ENCODE results near the gene ACYP2.

Gene ACYP2

GRCh38 chr2:54143780-54144179 lies 28.4 kb downstream of the ACYP2 start:
- ATAC-seq (ENCODE audit: insufficient read depth, low read depth) (no peak), DNase-seq (no peak)
- Histone ChIP-seq H3K4me2 (ENCODE audit: insufficient read depth, low read length) (no peak overlapping the region), H3K4me3 (ENCODE audit: low read depth in 1 of 2, low read length in 2 of 2) (no peak overlapping the region), H2AFZ (ENCODE audit: low read depth, low read length) (no peak overlapping the region), H3K9ac (ENCODE audit: low read depth, low read length) (no peak overlapping the region), H3K36me3 (ENCODE audit: insufficient read depth, low read length) (no peaks in the 10 kb centered on the region), H4K20me1 (ENCODE audit: insufficient read depth, low read length) (no peaks in the 10 kb centered on the region), H3K9me3 (ENCODE audit: insufficient read depth, low read length, severe bottlenecking) (no peaks in the 10 kb centered on the region), H3K79me2 (ENCODE audit: insufficient read depth, low read length) (no peaks in the 10 kb centered on the region), H3K4me1 (ENCODE audit: insufficient read depth, low read length) (no peaks in the 10 kb centered on the region), H3K27ac (ENCODE audit: low read length) (no peak overlapping the region), H3K27me3 (ENCODE audit: insufficient read depth, low read length, poor library complexity) (no peaks in the 10 kb centered on the region)
- TF ChIP-seq, protein P1, sequence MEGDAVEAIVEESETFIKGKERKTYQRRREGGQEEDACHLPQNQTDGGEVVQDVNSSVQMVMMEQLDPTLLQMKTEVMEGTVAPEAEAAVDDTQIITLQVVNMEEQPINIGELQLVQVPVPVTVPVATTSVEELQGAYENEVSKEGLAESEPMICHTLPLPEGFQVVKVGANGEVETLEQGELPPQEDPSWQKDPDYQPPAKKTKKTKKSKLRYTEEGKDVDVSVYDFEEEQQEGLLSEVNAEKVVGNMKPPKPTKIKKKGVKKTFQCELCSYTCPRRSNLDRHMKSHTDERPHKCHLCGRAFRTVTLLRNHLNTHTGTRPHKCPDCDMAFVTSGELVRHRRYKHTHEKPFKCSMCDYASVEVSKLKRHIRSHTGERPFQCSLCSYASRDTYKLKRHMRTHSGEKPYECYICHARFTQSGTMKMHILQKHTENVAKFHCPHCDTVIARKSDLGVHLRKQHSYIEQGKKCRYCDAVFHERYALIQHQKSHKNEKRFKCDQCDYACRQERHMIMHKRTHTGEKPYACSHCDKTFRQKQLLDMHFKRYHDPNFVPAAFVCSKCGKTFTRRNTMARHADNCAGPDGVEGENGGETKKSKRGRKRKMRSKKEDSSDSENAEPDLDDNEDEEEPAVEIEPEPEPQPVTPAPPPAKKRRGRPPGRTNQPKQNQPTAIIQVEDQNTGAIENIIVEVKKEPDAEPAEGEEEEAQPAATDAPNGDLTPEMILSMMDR (IDR thresholded peaks at IDR 0.05; ENCODE audit: borderline replicate concordance, extremely low read depth, low read length, poor library complexity, severe bottlenecking), result no peak
- TF ChIP-seq EZH2 (IDR thresholded peaks at IDR 0.05; ENCODE audit: borderline replicate concordance, low read depth, low read length, severe bottlenecking), result no peak

GRCh38 chr2:54148391-54148790 lies 33.0 kb downstream of the ACYP2 start:
- Histone ChIP-seq H3K4me3 (ENCODE audit: low read depth in 1 of 2, low read length in 2 of 2) (no peak overlapping the region), H3K27ac (ENCODE audit: low read length) (no peak overlapping the region), H3K79me2 (ENCODE audit: insufficient read depth, low read length) (no peaks in the 10 kb centered on the region), H3K9ac (ENCODE audit: low read depth, low read length) (no peak overlapping the region), H3K27me3 (ENCODE audit: insufficient read depth, low read length, poor library complexity) (no peaks in the 10 kb centered on the region), H3K36me3 (ENCODE audit: insufficient read depth, low read length) (no peaks in the 10 kb centered on the region), H2AFZ (ENCODE audit: low read depth, low read length) (no peak overlapping the region), H3K4me2 (ENCODE audit: insufficient read depth, low read length) (no peak overlapping the region), H4K20me1 (ENCODE audit: insufficient read depth, low read length) (no peaks in the 10 kb centered on the region), H3K4me1 (ENCODE audit: insufficient read depth, low read length) (no peaks in the 10 kb centered on the region), H3K9me3 (ENCODE audit: insufficient read depth, low read length, severe bottlenecking) (no peaks in the 10 kb centered on the region)
- TF ChIP-seq, protein P1 (IDR thresholded peaks at IDR 0.05; ENCODE audit: borderline replicate concordance, extremely low read depth, low read length, poor library complexity, severe bottlenecking), result no peak
- no peak for TF ChIP-seq EZH2 (IDR thresholded peaks at IDR 0.05; ENCODE audit: borderline replicate concordance, low read depth, low read length, severe bottlenecking)
- ATAC-seq (ENCODE audit: insufficient read depth, low read depth) (no peak), DNase-seq (no peak)

- Histone ChIP-seq H3K4me1 (ENCODE audit: insufficient read depth, low read length) (no peaks in the 10 kb centered on the region), H3K79me2 (ENCODE audit: insufficient read depth, low read length) (no peaks in the 10 kb centered on the region), H3K4me2 (ENCODE audit: insufficient read depth, low read length) (no peak overlapping the region), H3K9me3 (ENCODE audit: insufficient read depth, low read length, severe bottlenecking) (no peaks in the 10 kb centered on the region), H3K4me3 (ENCODE audit: low read depth in 1 of 2, low read length in 2 of 2) (no peak overlapping the region), H3K27ac (ENCODE audit: low read length) (no peak overlapping the region), H3K36me3 (ENCODE audit: insufficient read depth, low read length) (no peaks in the 10 kb centered on the region), H3K9ac (ENCODE audit: low read depth, low read length) (no peak overlapping the region), H3K27me3 (ENCODE audit: insufficient read depth, low read length, poor library complexity) (no peaks in the 10 kb centered on the region), H4K20me1 (ENCODE audit: insufficient read depth, low read length) (no peaks in the 10 kb centered on the region), H2AFZ (ENCODE audit: low read depth, low read length) (no peak overlapping the region)
- no peak for TF ChIP-seq EZH2 (IDR thresholded peaks at IDR 0.05; ENCODE audit: borderline replicate concordance, low read depth, low read length, severe bottlenecking)
- TF ChIP-seq, protein P1 (IDR thresholded peaks at IDR 0.05; ENCODE audit: borderline replicate concordance, extremely low read depth, low read length, poor library complexity, severe bottlenecking), result no peak
- DNase-seq (no peak), ATAC-seq (ENCODE audit: insufficient read depth, low read depth) (no peak)
Observed at GRCh38 chr2:54149638-54150441, 34.4 kb downstream of the ACYP2 start.

Data from DND-41 (cell line).